Small intestine (tissue), 7 donors: ENCODE data around the gene CDHR4. TPM values are rescaled to one million over a fixed set of nuclear protein-coding genes. Genes with fewer than 3 reads are reported as not detected.
"Not testable (repeated sequence)": the region's sequence is repeated elsewhere in the genome, so short reads cannot be mapped to it uniquely, and the experiment has no call there.

ENCODE experiments used
- DNase-seq, 2 donors: peaks; one replicate each; pipeline versions ENCODE4 v3.0.0 to v3.0.0-alpha.2; 2013
- FAIRE-seq: peaks from 2 replicates; lab custom pipeline; 2012; peaks lifted over from hg19 to GRCh38; lab: Jason Lieb, UNC
- H3K27ac ChIP-seq, 3 donors: one replicate each; pipeline ENCODE4 v1.5.1; 2013; ENCODE audit warnings: low read length in 2 of 3, mild to moderate bottlenecking in 2 of 3, control low read depth in 1 of 3, inconsistent platforms in 1 of 3, low read depth in 1 of 3, moderate library complexity in 1 of 3
- H3K27me3 ChIP-seq, 3 donors: one replicate each; pipeline ENCODE4 v1.6.1; 2013; ENCODE audit warnings: low read length in 3 of 3, inconsistent platforms in 1 of 3; ENCODE audit not compliant: control insufficient read depth in 3 of 3, insufficient read depth in 3 of 3
- H3K36me3 ChIP-seq, 3 donors: one replicate each; pipeline ENCODE4 v1.6.1; 2013; ENCODE audit warnings: low read length in 3 of 3, inconsistent platforms in 1 of 3, low read depth in 1 of 3, mild to moderate bottlenecking in 1 of 3, moderate library complexity in 1 of 3; ENCODE audit not compliant: control insufficient read depth in 3 of 3, insufficient read depth in 2 of 3
- H3K4me1 ChIP-seq, 3 donors: one replicate each; pipeline ENCODE4 v1.6.1; 2013; ENCODE audit warnings: low read length in 2 of 3, inconsistent platforms in 1 of 3, low read depth in 1 of 3, mild to moderate bottlenecking in 1 of 3, moderate library complexity in 1 of 3; ENCODE audit not compliant: control insufficient read depth in 3 of 3, insufficient read depth in 2 of 3
- H3K4me3 ChIP-seq, 3 donors: one replicate each; pipeline ENCODE4 v1.5.1; 2013; ENCODE audit warnings: low read length in 3 of 3, control low read depth in 1 of 3, inconsistent platforms in 1 of 3, low read depth in 1 of 3, mild to moderate bottlenecking in 1 of 3, moderate library complexity in 1 of 3
- H3K9me3 ChIP-seq, 2 donors: one replicate each; pipeline ENCODE4 v1.6.1; 2013; ENCODE audit warnings: low read depth in 1 of 2, low read length in 1 of 2; ENCODE audit not compliant: control insufficient read depth in 2 of 2, insufficient read depth in 1 of 2
- WGBS, 3 donors: extraction: QIAGEN DNeasy Blood & Tissue Kit; methylation state at CpG; one replicate each; pipeline ENCODE4 v1.1.7; 2013; 5-methylcytosine and 5-hydroxymethylcytosine counted together
- polyA plus RNA-seq, 4 donors: library from polyadenylated mRNA; stranded (reverse) in 3 of 4; unstranded in 1 of 4; fragments of 200-250 nt in 3 of 4; fragments of 120-200 nt in 1 of 4; gene quantifications; one replicate each; pipeline versions ENCODE4 v1.2.1 to v1.2.3, GENCODE V29; 2013
- donor health status: healthy with polysubstance abuse.
- donor health status: control.
- donor health status: control.
- donor health status: Bipolar disorder and iron deficiency.
- donor health status: healthy.

Gene CDHR4
- polyA plus RNA-seq, 4 donors, result 0.15 TPM; not detected in 3

DNA sequence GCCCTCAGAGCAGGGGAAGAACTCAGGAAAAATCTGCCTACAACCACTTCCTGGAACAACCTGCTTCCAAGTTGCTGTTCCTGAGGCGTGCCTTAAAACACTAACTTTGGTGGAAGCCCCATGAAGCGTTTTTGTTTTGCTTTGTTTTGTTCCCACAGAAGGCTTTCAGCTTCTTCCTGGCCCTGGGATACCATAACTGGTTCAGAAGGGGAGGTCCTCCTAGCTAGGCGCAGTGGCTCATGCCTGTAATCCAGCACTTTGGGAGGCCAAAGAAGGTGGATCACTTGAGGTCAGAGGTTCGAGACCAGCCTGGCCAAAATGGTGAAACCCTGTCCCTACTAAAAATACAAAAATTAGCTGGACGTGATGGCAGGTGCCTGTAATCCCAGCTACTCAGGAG lies 12.1 kb downstream of the CDHR4 start:
- Histone ChIP-seq H3K4me3 (no peak overlapping the region), H3K36me3 (peaks cover 0 to 18% (median 2%) of the 10 kb centered on the region in 3 donors), H3K27me3 (peaks cover 0 to 11% (median 0%) of the 10 kb centered on the region in 3 donors), H3K4me1 (peaks cover 0 to 16% (median 4%) of the 10 kb centered on the region in 3 donors), H3K9me3 (no peaks in the 10 kb centered on the region), H3K27ac (peak overlapping the region in 1 of 3 donors; percentile 92)
- FAIRE-seq (no peak), DNase-seq (no peak)
- WGBS, 3 donors, result 85 to 93% (median 89%) methylated on average over 5 of the region's 5 CpGs

DNA sequence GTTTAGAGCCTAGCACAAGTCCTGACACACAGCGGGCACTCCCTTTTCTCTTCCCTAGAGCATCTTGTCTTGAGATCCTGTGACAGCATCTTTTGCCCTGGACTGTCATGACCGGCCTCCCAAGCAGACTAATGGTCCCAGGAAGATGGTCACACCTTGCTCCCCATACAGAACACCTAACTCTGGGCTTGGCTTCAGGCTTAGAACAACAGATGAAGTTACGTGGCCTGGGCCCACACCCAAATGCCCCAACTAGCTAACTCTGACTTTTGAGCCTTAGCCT lies 12.6 kb downstream of the CDHR4 start:
- H3K9me3 ChIP-seq, result no peaks in the 10 kb centered on the region
- no peak for FAIRE-seq

DNA sequence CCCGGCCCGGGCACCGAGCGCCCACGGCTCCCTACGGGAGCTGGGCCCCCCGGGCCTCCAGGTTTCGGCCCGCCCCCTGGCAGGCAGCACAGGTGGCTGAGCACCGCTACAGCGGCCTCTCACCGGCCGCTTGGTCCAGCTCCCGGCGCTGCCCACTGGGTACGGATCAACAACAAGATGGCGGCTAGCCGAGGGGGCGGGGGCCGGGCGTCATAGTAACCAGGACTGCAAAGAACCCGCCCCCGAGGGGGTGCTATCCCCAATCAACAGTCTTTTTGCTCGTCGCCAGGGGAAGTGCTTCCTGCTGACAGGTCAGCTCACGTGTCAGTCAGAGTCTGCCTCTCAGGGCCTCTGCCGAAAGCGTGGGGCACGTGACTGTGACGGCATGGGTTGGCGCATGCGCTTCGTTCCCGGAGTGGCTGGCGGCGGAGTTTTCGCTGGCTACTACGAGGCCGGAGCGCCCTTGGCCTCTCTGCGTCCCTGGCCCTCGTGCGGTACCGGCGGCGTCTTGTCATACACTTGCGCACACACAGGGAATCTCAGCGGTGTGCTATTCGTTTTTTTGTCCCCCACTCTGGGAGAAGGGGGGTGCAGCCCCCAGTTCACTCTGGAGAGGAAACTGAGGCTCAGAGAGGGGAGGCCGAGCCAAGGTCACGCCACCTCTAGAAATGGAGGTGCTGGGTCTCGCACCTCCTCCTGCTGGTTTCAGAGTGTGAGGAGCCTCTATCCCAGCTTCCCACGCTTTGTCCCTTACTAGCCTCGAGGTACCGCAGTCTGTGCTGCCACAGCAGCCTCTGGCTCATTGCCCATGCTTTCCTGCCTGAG lies 13.1 kb downstream of the CDHR4 start, which contains the start of gene IP6K1:
IP6K1 (minus strand) TSS at position 186 of the 825 bp plus-strand sequence. CDS start 38,502 bp downstream, outside the sequence.
- H3K4me3 ChIP-seq, result peak within 1 kb of the TSS; percentile 88 to 99 (median 96)

More for the DNA sequence above, 12.6 kb downstream of the CDHR4 start:
- H3K27me3 ChIP-seq, result peaks cover 0 to 11% (median 0%) of the 10 kb centered on the region in 3 donors
- peak in 1 of 2 donors; percentile 35 for DNase-seq
- 65 to 77% (median 76%) methylated on average over 3 of the region's 3 CpGs for WGBS, 3 donors
- H3K4me1 ChIP-seq, result peaks cover 0 to 16% (median 4%) of the 10 kb centered on the region in 3 donors
- H3K27ac ChIP-seq, result peak overlapping the region in 2 of 3 donors; percentile 90 to 92
- H3K4me3 ChIP-seq, result peak overlapping the region in 1 of 3 donors; percentile 66
- H3K36me3 ChIP-seq, result peaks cover 0 to 23% (median 2%) of the 10 kb centered on the region in 3 donors

DNA sequence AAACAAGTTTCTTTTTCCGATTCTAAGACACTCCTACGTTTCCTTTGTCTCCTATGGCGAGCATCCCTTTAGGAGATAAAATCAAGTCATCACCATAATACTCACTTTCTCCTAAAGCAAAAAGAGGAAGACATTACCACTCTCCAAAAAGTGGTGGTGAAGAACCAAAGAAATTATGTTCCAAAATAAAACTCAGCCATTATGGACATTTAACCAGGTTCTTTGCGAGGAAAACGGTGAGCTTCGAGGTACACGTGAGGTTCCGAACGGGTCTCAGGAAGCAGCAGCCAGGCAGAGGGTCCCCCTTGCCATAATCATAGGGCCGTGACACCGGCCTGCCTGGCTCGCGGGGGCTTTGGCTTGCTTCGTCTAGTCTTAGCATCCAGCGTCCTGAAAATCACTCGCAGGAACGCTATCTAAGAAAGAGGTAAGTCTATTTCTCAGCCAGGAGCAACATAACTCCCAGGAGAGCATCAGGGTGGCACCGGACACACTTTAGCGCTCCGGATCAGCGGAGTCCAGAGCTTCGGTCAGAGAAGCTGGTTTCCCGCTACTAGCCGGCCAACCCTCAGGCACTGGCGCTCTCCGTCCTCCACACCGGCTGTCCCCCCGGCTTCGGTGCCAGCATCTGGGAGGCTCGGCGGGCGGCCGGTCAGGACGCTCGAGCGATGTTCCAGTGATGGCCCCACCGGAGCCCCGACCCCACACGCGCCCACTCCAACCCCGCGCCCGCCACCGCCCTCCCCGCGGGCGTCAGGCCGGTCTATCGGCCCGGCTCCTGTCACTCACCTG lies 13.9 kb downstream of the CDHR4 start:
- peaks cover 0 to 33% (median 2%) of the 10 kb centered on the region in 3 donors for H3K36me3 ChIP-seq
- peak overlapping the region; percentile 89 to 93 (median 90) for H3K27ac ChIP-seq
- H3K4me3 ChIP-seq, result peak overlapping the region; percentile 88 to 99 (median 96)
- no peaks in the 10 kb centered on the region for H3K9me3 ChIP-seq
- H3K4me1 ChIP-seq, result peaks cover 0 to 16% (median 7%) of the 10 kb centered on the region in 3 donors
- FAIRE-seq (no peak), DNase-seq (no peak)
- peaks cover 0 to 7% (median 0%) of the 10 kb centered on the region in 3 donors for H3K27me3 ChIP-seq
- whole genome bisulfite sequencing, 3 donors, result 2% methylated on average over 33 to 50 of the region's 50 CpGs

More for the DNA sequence above, 13.1 kb downstream of the CDHR4 start, which contains the start of gene IP6K1:
- Histone ChIP-seq H3K27me3 (peaks cover 0 to 8% (median 0%) of the 10 kb centered on the region in 3 donors), H3K27ac (peak within 1 kb of the TSS; percentile 89 to 93 (median 90)), H3K9me3 (no peaks in the 10 kb centered on the region), H3K4me1 (peaks cover 0 to 16% (median 4%) of the 10 kb centered on the region in 3 donors), H3K36me3 (peaks cover 0 to 28% (median 2%) of the 10 kb centered on the region in 3 donors)
- DNase-seq, result peak; percentile 100
- WGBS, 3 donors, result 3 to 5% (median 4%) methylated on average over 49 to 55 of the region's 55 CpGs
- no peak for FAIRE-seq

DNA sequence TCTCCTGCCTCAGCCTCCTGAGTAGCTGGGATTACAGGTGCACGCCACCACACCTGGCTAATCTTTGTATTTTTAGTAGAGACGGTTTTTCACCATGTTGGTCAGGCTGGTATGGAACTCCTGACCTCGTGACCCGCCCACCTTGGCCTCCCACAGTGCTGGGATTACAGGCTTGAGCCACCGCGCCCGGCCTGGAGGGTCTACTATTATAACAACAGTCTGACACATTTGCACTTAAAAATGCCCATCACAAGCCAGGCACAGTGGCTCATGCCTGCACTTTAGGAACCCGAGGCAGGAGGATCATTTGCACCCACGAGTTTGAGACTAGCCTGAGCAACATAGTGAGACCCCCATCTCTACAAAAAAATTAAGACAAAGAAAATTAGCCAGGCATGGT lies 17.4 kb downstream of the CDHR4 start:
- H3K27me3 ChIP-seq, H3K27ac ChIP-seq, H3K9me3 ChIP-seq, FAIRE-seq, DNase-seq, H3K4me3 ChIP-seq: not testable (repeated sequence)
- Histone ChIP-seq H3K36me3 (peaks cover 0 to 52% (median 2%) of the 10 kb centered on the region in 3 donors), H3K4me1 (peaks cover 0 to 15% (median 7%) of the 10 kb centered on the region in 3 donors)
- 94 to 99% (median 96%) methylated on average over 9 of the region's 9 CpGs for WGBS, 3 donors

DNA sequence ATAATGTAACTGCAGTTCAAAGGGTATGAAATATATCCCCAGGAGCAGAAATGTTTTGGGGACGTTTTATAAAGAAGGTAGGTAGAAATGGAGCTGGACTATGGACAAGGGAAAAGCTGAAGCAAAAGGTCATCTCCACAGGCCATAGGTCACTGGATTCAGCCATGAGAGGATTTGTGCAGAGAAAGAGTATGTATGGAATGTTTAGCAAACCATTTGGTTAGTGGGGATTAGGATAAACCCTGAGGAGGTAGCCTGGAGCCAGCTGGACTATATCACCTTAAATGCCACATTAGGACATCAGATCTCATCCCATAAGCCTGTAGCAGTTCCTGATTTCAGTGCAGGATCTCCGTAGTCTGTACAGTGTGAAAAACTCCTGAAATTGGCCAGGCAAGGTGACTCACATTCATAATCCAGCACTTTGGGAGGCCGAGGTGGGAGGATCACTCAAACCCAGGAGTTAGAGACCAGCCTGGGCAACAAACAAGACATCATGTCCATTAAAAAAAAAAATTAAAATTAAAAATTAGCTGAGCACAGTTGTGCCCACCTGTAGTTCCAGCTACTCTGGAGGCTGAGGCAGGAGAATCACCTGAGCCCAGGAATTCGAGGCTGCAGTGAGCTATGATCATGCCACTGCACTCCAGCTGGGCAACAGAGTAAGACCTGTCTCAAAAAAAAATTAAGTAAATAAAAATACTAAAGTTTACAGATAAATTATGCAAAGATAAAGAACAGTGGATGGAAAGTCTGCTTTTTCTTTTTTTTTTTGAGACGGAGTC lies 18.1 kb downstream of the CDHR4 start:
- peaks cover 0 to 8% (median 7%) of the 10 kb centered on the region in 3 donors for H3K4me1 ChIP-seq
- DNase-seq (no peak), FAIRE-seq (no peak)
- no peak overlapping the region for H3K27ac ChIP-seq
- 82 to 92% (median 84%) methylated on average over 5 of the region's 5 CpGs for WGBS, 3 donors
- H3K36me3 ChIP-seq, result peaks cover 0 to 59% (median 2%) of the 10 kb centered on the region in 3 donors
- no peaks in the 10 kb centered on the region for H3K9me3 ChIP-seq
- no peak overlapping the region for H3K4me3 ChIP-seq
- no peaks in the 10 kb centered on the region for H3K27me3 ChIP-seq

DNA sequence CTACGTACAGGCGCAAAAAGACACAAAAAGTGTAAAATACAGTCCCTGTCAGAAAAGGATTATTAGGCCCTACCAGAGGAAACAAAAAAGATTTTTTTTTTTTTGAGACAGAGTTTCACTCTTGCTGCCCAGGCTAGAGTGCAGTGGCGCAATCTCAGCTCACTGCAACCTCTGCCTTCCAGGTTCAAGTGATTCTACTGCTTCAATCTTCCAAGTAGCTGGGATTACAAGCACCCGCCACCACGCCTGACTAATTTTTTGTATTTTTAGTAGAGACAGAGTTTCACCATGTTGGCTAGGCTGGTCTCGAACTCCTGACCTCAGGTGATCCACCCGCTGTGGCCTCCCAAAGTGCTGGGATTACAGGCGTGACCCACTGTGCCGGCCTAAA lies 18.7 kb downstream of the CDHR4 start:
- not testable (repeated sequence) for FAIRE-seq, H3K27me3 ChIP-seq, H3K9me3 ChIP-seq, H3K4me1 ChIP-seq, DNase-seq, H3K27ac ChIP-seq, H3K4me3 ChIP-seq
- H3K36me3 ChIP-seq, result peaks cover 0 to 62% (median 2%) of the 10 kb centered on the region in 3 donors
- WGBS, 3 donors, result 87 to 93% (median 91%) methylated on average over 9 of the region's 9 CpGs
